Osteocyte (in vitro differentiated cells): ENCODE measurements around the gene CHTF18. TPM values are rescaled to one million over a fixed set of nuclear protein-coding genes. Genes with fewer than 3 reads are reported as not detected.

Experiments
- DNase-seq: peaks from one replicate; pipeline ENCODE4 v3.0.0; 2021; ENCODE audit warnings: mixed read lengths; ENCODE audit not compliant: unreplicated experiment; ENCODE audit errors: extremely low spot score
- H3K27ac Mint-ChIP-seq: one replicate; pipeline ENCODE4 v1.8.0; 2021; ENCODE audit warnings: mild to moderate bottlenecking, mixed read lengths; ENCODE audit not compliant: unreplicated experiment
- H3K27me3 Mint-ChIP-seq: one replicate; pipeline ENCODE4 v1.8.0; 2021; ENCODE audit warnings: mixed read lengths; ENCODE audit not compliant: unreplicated experiment
- H3K36me3 Mint-ChIP-seq: one replicate; pipeline ENCODE4 v1.8.0; 2021; ENCODE audit warnings: mixed read lengths; ENCODE audit not compliant: unreplicated experiment
- H3K4me1 Mint-ChIP-seq: one replicate; pipeline ENCODE4 v1.8.0; 2021; ENCODE audit warnings: mixed read lengths; ENCODE audit not compliant: unreplicated experiment
- H3K4me3 Mint-ChIP-seq: one replicate; pipeline ENCODE4 v1.8.0; 2021; ENCODE audit warnings: mild to moderate bottlenecking, moderate library complexity, mixed read lengths; ENCODE audit not compliant: unreplicated experiment
- H3K9me3 Mint-ChIP-seq: one replicate; pipeline ENCODE4 v1.8.0; 2021; ENCODE audit warnings: mixed read lengths; ENCODE audit not compliant: unreplicated experiment
- CTCF ChIP-seq: fragments of 200-600 bp; sonication (generic); IDR thresholded peaks from 2 replicates; pipeline ENCODE4 v1.5.0; 2021; ENCODE audit warnings: antibody characterized with exemption, mild to moderate bottlenecking, moderate library complexity
- long read RNA-seq: library from polyadenylated mRNA; unstranded; transcript quantifications from one replicate; pipeline ENCODE4 v2.0.0, GENCODE V29; 2021
- total RNA-seq: library from RNA; stranded (reverse); gene quantifications from 2 replicates; pipeline ENCODE4 v1.2.1, GENCODE V29; 2021

The CHTF18 gene
- total RNA-seq: 19.3 and 25.4 TPM in 2 replicates
- long read RNA-seq: 0 reads

GRCh38 chr16:788399-789126 is at the start of gene CHTF18:
CHTF18 (plus strand) TSS chr16:788620; CDS start chr16:788685, 65 bp downstream.
- Mint-ChIP-seq H3K27ac (no peak within 1 kb of the TSS), H3K27me3 (no peaks in the 10 kb centered on the region), H3K36me3 (peaks cover 8% of the 10 kb centered on the region), H3K4me1 (peaks cover 2% of the 10 kb centered on the region), H3K9me3 (no peaks in the 10 kb centered on the region), H3K4me3 (peak within 1 kb of the TSS; percentile 80)
- TF ChIP-seq CTCF: no peak
- DNase-seq: peak; percentile 99

- H3K36me3 Mint-ChIP-seq: peaks cover 10% of the 10 kb centered on the region
- H3K27me3 Mint-ChIP-seq: no peaks in the 10 kb centered on the region
- H3K9me3 Mint-ChIP-seq: no peaks in the 10 kb centered on the region
- peak overlapping the region; percentile 79 for H3K4me3 Mint-ChIP-seq
- H3K4me1 Mint-ChIP-seq: peaks cover 8% of the 10 kb centered on the region
- DNase-seq: no peak
- peak overlapping the region; percentile 23 for H3K27ac Mint-ChIP-seq
- no peak for TF ChIP-seq CTCF
These were observed 48.6 kb upstream of the CHTF18 start for GRCh38 chr16:739560-740458.

GRCh38 chr16:740459-740763 is 48.0 kb upstream of the CHTF18 start:
- H3K27me3 Mint-ChIP-seq: no peaks in the 10 kb centered on the region
- H3K9me3 Mint-ChIP-seq: no peaks in the 10 kb centered on the region
- H3K27ac Mint-ChIP-seq: no peak overlapping the region
- TF ChIP-seq CTCF: no peak
- peak; percentile 82 for DNase-seq
- peaks cover 7% of the 10 kb centered on the region for H3K36me3 Mint-ChIP-seq
- peak overlapping the region; percentile 79 for H3K4me3 Mint-ChIP-seq
- H3K4me1 Mint-ChIP-seq: peaks cover 8% of the 10 kb centered on the region

GRCh38 chr16:740764-741505 is 47.5 kb upstream of the CHTF18 start, which contains the start of gene CIAO3:
CIAO3 (minus strand) TSS chr16:740997; CDS start chr16:740985, 12 bp downstream.
- Mint-ChIP-seq H3K4me1 (peaks cover 8% of the 10 kb centered on the region), H3K4me3 (peak within 1 kb of the TSS; percentile 79), H3K36me3 (peaks cover 5% of the 10 kb centered on the region), H3K9me3 (no peaks in the 10 kb centered on the region), H3K27ac (peak within 1 kb of the TSS; percentile 23), H3K27me3 (no peaks in the 10 kb centered on the region)
- peak; percentile 97 for DNase-seq
- peak; percentile 94 for TF ChIP-seq CTCF
